AG09319 (cell line): ENCODE data around the gene ABHD10.

ENCODE experiments used
- DNase-seq: peaks from one replicate; pipeline ENCODE4 v3.0.0-alpha.2; 2010; ENCODE audit warnings: low read depth; ENCODE audit errors: extremely low read depth
- TF ChIP-seq, protein P1 (sequence below): IDR thresholded peaks from 2 replicates; pipeline ENCODE4 v1.5.1; 2011; ENCODE audit warnings: low read depth, mild to moderate bottlenecking, inconsistent platforms, low read length, moderate library complexity

Gene ABHD10

DNA sequence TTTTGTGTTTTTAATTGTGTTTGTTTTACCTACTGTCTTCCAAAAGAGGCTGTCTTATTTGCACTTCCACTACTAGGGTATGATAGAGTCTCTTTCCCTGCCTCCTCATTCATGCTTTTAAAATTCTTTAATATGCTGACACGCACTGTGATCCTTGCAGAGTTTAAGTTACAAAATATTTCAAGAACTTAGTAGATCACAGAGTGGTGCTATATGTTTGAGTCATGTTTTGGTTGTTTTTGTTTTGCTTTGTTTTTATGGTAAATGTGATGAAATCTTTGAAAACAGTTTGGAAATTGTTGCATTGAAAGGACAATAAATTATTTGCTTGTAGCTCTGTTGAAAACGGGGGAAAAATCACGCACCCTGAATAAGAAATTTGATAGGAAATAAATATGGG, 5.9 kb upstream of the ABHD10 start:
- DNase-seq = no peak
- TF ChIP-seq, protein P1, sequence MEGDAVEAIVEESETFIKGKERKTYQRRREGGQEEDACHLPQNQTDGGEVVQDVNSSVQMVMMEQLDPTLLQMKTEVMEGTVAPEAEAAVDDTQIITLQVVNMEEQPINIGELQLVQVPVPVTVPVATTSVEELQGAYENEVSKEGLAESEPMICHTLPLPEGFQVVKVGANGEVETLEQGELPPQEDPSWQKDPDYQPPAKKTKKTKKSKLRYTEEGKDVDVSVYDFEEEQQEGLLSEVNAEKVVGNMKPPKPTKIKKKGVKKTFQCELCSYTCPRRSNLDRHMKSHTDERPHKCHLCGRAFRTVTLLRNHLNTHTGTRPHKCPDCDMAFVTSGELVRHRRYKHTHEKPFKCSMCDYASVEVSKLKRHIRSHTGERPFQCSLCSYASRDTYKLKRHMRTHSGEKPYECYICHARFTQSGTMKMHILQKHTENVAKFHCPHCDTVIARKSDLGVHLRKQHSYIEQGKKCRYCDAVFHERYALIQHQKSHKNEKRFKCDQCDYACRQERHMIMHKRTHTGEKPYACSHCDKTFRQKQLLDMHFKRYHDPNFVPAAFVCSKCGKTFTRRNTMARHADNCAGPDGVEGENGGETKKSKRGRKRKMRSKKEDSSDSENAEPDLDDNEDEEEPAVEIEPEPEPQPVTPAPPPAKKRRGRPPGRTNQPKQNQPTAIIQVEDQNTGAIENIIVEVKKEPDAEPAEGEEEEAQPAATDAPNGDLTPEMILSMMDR = no peak

DNA sequence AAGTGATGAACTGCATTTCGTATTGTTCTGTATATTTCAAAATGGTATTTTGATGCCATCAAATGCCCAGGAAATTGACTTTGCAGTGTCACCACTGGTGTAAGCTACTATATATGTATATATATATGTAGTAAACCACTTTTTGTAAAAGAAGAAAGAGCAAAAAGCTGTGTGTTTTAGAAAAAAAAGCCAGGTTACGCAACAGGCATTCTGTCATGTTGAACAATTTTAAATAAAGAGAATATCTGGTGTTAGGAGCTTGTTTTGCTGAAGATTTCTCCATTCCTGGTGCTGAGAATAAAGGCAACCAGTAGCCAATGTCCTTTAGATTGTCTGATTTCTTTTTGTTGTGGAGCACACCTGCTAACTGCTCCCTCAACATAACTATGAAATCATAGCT, 3.7 kb upstream of the ABHD10 start:
- DNase-seq = no peak
- TF ChIP-seq, protein P1 = no peak

DNA sequence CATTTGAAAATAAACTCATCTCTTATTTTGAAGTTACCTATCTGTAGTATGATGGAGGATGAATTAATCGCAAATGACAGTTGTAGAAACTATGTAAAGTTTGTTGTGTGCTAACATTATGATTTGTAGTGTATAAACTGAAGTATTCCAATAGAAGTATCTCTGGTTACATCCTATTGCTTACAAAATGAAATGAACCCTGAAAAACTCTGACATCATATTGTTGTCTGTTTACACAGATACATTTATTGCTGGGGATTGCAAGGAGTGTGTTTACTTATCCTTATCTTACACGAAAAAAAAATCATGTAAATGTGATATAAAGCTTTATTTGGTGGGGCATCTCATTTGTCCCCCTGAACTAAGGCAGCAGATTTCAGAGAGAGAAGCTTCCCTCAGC, 2.6 kb upstream of the ABHD10 start:
- DNase-seq = no peak
- TF ChIP-seq, protein P1 = no peak

DNA sequence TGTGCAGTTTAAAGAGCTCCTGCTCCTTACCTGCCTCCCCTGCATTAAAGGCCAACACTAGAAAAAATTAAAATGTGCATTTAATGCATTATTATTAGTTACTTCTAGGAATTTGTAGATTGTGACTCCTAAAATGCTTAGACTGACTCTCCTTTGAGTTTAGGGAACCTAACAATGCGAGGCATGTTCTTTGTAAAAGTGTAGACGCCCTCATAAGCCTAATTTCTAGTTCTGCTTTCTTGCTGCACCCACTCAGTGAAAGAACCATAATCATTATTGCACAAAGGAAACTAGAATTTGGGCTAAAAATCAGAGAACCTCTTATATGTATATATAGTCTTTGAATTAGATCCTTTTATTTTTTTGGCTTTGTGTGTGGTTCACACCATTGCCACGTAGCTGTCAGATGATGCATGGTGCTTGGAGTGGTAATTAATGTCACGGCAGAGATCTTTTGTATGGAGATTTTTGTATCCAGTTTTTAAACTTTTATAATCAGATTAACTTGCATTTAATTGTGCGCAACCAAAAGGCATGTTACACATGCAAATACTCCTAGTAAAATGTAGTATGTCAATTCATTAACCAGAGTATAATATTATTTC, 710 bp downstream of the ABHD10 start:
- TF ChIP-seq, protein P1 = no peak
- no peak for DNase-seq

DNA sequence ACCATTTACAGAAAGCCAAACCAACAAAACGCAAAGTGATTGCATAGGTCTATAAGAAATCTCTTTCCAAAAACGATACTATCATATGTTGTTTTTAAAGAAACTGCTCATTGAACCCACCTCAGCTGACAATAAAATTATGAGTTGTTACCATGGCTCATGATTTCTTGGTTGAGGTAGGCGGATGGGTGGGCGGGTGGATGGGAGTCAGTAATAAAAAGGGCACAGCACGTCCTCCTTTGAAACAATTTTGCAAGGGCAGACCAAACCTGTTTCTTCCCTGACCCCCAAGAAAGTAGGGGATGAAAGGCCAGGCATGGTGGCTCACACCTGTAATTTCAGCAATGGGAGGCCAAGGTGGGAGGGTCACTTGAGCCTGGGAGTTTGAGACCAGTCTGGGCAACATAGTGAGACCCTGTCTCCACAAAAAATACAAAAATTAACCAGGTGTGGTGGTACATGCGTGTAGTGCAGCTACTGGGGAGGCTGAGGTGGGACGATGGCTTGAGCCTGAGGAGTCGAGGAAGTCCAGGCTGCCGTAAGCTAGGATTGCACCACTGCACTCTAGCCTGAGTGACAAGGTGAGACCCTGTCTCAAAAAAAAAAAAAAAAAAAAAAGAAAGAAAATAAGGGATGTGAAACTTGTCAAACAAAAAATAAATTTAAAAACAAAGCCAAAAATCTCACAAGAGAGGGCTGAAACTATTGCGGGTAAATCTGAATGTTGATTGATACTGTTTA, 2.1 kb downstream of the ABHD10 start:
- TF ChIP-seq, protein P1 = no peak
- no peak for DNase-seq

DNA sequence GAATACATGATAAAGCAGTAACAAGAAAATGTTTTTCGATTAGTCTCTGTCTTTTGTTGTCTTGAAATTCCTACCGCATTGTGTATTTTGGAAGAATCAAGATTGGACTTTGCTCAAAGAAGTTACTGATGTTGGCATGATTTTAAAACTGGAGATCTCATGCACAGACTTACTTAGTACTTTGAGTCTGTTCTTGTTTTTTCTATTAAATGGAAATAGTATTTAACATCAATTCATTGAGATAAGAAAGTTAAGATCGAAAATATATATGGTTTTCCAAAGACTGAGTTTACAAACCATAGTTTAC, 2.6 kb downstream of the ABHD10 start:
- TF ChIP-seq, protein P1 = no peak
- DNase-seq = no peak

DNA sequence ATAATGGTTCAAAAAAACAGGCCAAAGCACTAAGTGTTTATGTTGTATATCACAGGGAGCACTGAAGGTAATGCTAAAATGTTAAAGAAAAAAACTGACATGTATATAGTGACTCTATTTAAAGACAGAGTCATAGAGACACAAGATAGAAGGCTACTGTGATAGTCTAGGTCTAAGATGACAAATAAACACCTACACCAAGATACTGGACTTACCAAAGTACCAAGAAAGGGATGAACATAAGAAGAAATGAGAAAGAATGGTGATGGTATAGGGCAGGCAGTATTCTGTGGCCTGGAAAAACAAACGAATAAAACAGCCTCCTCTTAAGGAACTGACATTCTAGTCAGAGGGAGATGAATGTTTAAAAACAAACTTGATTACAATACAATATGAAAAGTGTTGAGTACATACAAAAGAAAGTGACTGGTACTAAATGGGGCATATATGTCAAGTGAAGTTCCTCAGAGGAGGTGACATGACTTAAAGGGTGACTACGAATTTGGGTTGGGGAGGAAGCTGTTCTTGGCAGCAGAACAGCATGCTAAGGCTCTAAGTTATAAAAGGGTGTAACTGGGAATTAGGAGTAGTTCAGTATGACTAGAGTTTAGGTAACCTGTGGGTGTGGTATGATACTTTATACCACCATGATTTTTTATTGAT, 5.9 kb downstream of the ABHD10 start:
- TF ChIP-seq, protein P1 = no peak
- DNase-seq = no peak
